H1 (cell line): ENCODE results near the gene BNC1. TPM values are rescaled to one million over a fixed set of nuclear protein-coding genes. Genes with fewer than 3 reads are reported as not detected.

Experiments used
- CTCF ChIA-PET: fragments of 300-600 bp; sonication (Branson Sonifier 250); formaldehyde crosslinking; loops from one replicate; lab custom pipeline; 2021; ENCODE audit not compliant: partially characterized antibody; lab: Charles Lee
- POLR2A ChIA-PET: fragments of 300-600 bp; sonication (Branson Sonifier 250); formaldehyde crosslinking; loops from one replicate; lab custom pipeline; 2021; ENCODE audit warnings: inconsistent platforms; ENCODE audit not compliant: partially characterized antibody; lab: Charles Lee
- DNase-seq, 2 experiments: peaks; one replicate each; pipeline versions ENCODE4 v3.0.0 to v3.0.0-alpha.2; 2010 to 2022; ENCODE audit warnings: low spot score in 2 of 2, low read depth in 1 of 2, mixed read lengths in 1 of 2
- FAIRE-seq: peaks from 2 replicates; lab custom pipeline; 2011; peaks lifted over from hg19 to GRCh38; lab: Jason Lieb, UNC
- H2AFZ ChIP-seq: 2 replicates; pipeline ENCODE4 v1.8.1; 2012; ENCODE audit warnings: low read length, inconsistent platforms
- H2AK5ac ChIP-seq: 2 replicates; pipeline ENCODE4 v1.6.1; 2013; ENCODE audit warnings: low read depth, low read length
- H2BK120ac ChIP-seq: replicated peaks from 2 replicates; pipeline ENCODE3; 2013; ENCODE audit warnings: low read depth, low read length, inconsistent platforms
- H2BK12ac ChIP-seq: 2 replicates; pipeline ENCODE4 v1.6.1; 2013; ENCODE audit warnings: low read depth, low read length
- H2BK15ac ChIP-seq: 2 replicates; pipeline ENCODE4 v1.6.1; 2013; ENCODE audit warnings: low read length
- H2BK20ac ChIP-seq: 2 replicates; pipeline ENCODE4 v1.6.1; 2013; ENCODE audit warnings: low read length
- H2BK5ac ChIP-seq: 2 replicates; pipeline ENCODE4 v1.6.1; 2013; ENCODE audit warnings: low read depth, low read length
- H3K14ac ChIP-seq: 2 replicates; pipeline ENCODE4 v1.6.1; 2013; ENCODE audit warnings: inconsistent platforms; ENCODE audit not compliant: insufficient read length
- H3K18ac ChIP-seq: 2 replicates; pipeline ENCODE4 v1.6.1; 2013; ENCODE audit warnings: low read length; ENCODE audit errors: extremely low read depth
- H3K23ac ChIP-seq: 2 replicates; pipeline ENCODE4 v1.6.1; 2013; ENCODE audit warnings: inconsistent platforms; ENCODE audit not compliant: insufficient read length
- H3K23me2 ChIP-seq: 2 replicates; pipeline ENCODE4 v1.6.1; 2013; ENCODE audit warnings: low read depth, low read length
- H3K27ac ChIP-seq: 2 replicates; pipeline ENCODE4 v1.6.1; 2011; ENCODE audit warnings: low read depth, low read length, inconsistent platforms
- H3K27me3 ChIP-seq, 4 experiments: replicated peaks in 1 of 4; 1 replicate in 1 of 4; 2 replicates in 3 of 4; pipeline versions ENCODE4 v1.6.1 to v1.8.1; 2011 to 2013; ENCODE audit warnings: low read length in 3 of 4, mild to moderate bottlenecking in 3 of 4, inconsistent platforms in 2 of 4, mixed read lengths in 2 of 4, moderate library complexity in 1 of 4; ENCODE audit not compliant: control insufficient read depth in 3 of 4, insufficient read depth in 3 of 4; ENCODE audit errors: extremely low read depth in 1 of 4
- H3K36me3 ChIP-seq, 4 experiments: 2 replicates each; pipeline versions ENCODE4 v1.6.1 to v1.8.1; 2011 to 2013; ENCODE audit warnings: mild to moderate bottlenecking in 4 of 4, low read length in 3 of 4, moderate library complexity in 2 of 4, control low read depth in 1 of 4, inconsistent platforms in 1 of 4; ENCODE audit not compliant: insufficient read depth in 4 of 4, control insufficient read depth in 2 of 4
- H3K4ac ChIP-seq: replicated peaks from 2 replicates; pipeline ENCODE3; 2013; ENCODE audit warnings: low read length, low read depth, mixed read lengths, inconsistent platforms; ENCODE audit not compliant: insufficient read length
- H3K4me1 ChIP-seq, 4 experiments: replicated peaks in 1 of 4; 1 replicate in 1 of 4; 2 replicates in 3 of 4; pipeline versions ENCODE4 v1.6.1 to v1.8.1; 2011 to 2013; ENCODE audit warnings: low read length in 3 of 4, inconsistent platforms in 2 of 4, mixed read lengths in 1 of 4; ENCODE audit not compliant: insufficient read depth in 4 of 4, control insufficient read depth in 3 of 4
- H3K4me2 ChIP-seq, 2 experiments: 2 replicates each; pipeline versions ENCODE4 v1.6.1 to v1.8.1; 2011 to 2013; ENCODE audit warnings: low read depth in 2 of 2, low read length in 2 of 2, control low read depth in 1 of 2, inconsistent platforms in 1 of 2, mild to moderate bottlenecking in 1 of 2; ENCODE audit not compliant: insufficient read depth in 1 of 2
- H3K4me3 ChIP-seq, 4 experiments: fragments of 200-600, 300-600 bp in 1 of 4; sonication (generic), shearing (Covaris generic), sonication (Bioruptor Twin) in 1 of 4; 2 replicates each; pipeline versions ENCODE4 v1.5.1 to v1.8.1; 2011 to 2016; ENCODE audit warnings: low read length in 4 of 4, low read depth in 3 of 4, control low read depth in 2 of 4, inconsistent platforms in 2 of 4, mild to moderate bottlenecking in 2 of 4, mixed read lengths in 1 of 4, moderate library complexity in 1 of 4; ENCODE audit not compliant: insufficient read depth in 2 of 4; ENCODE audit errors: extremely low read depth in 1 of 4
- H3K56ac ChIP-seq: replicated peaks from 2 replicates; pipeline ENCODE3; 2013; ENCODE audit warnings: low read depth, mild to moderate bottlenecking, mixed read lengths, low read length, inconsistent platforms; ENCODE audit not compliant: insufficient read length
- H3K79me1 ChIP-seq: 2 replicates; pipeline ENCODE4 v1.6.1; 2013; ENCODE audit warnings: low read depth, low read length, control low read depth
- H3K79me2 ChIP-seq, 2 experiments: 2 replicates each; pipeline versions ENCODE4 v1.6.1 to v1.8.1; 2012 to 2013; ENCODE audit warnings: low read length in 2 of 2, mild to moderate bottlenecking in 2 of 2, inconsistent platforms in 1 of 2; ENCODE audit not compliant: insufficient read depth in 2 of 2, control insufficient read depth in 1 of 2
- H3K9ac ChIP-seq, 4 experiments: replicated peaks in 1 of 4; 1 replicate in 1 of 4; 2 replicates in 3 of 4; pipeline versions ENCODE4 v1.6.1 to v1.8.1; 2011 to 2013; ENCODE audit warnings: low read depth in 3 of 4, low read length in 3 of 4, control low read depth in 2 of 4, mild to moderate bottlenecking in 2 of 4, moderate library complexity in 2 of 4, inconsistent platforms in 1 of 4; ENCODE audit errors: extremely low read depth in 1 of 4
- H3K9me3 ChIP-seq, 2 experiments: 2 replicates each; pipeline versions ENCODE4 v1.6.1 to v1.8.1; 2012 to 2013; ENCODE audit warnings: mild to moderate bottlenecking in 2 of 2, moderate library complexity in 2 of 2, control low read depth in 1 of 2, inconsistent platforms in 1 of 2, low read depth in 1 of 2, low read length in 1 of 2, mixed read lengths in 1 of 2; ENCODE audit not compliant: insufficient read depth in 2 of 2
- H4K20me1 ChIP-seq, 2 experiments: replicated peaks in 1 of 2; 2 replicates each; pipeline versions ENCODE3 to v1.8.1; 2011 to 2013; ENCODE audit warnings: inconsistent platforms in 2 of 2, low read length in 2 of 2, mild to moderate bottlenecking in 1 of 2; ENCODE audit not compliant: insufficient read depth in 2 of 2, control insufficient read depth in 1 of 2
- H4K5ac ChIP-seq: 2 replicates; pipeline ENCODE4 v1.6.1; 2013; ENCODE audit warnings: low read length, low read depth, mixed read lengths, inconsistent platforms; ENCODE audit not compliant: insufficient read length
- H4K8ac ChIP-seq: 2 replicates; pipeline ENCODE4 v1.8.0; 2013; ENCODE audit warnings: mild to moderate bottlenecking, moderate library complexity, low read length, inconsistent platforms; ENCODE audit not compliant: insufficient read depth; ENCODE audit errors: extremely low read depth
- H4K91ac ChIP-seq: replicated peaks from 2 replicates; pipeline ENCODE3; 2013; ENCODE audit warnings: low read length, mixed read lengths, inconsistent platforms; ENCODE audit not compliant: insufficient read length
- JUN ChIP-seq: IDR thresholded peaks from 2 replicates; pipeline ENCODE4 v1.6.1; 2011; ENCODE audit warnings: low read depth, mild to moderate bottlenecking, improper control_type of control experiment, low read length
- SP1 ChIP-seq: IDR thresholded peaks from 2 replicates; pipeline ENCODE4 v1.6.1; 2011; ENCODE audit warnings: low read depth, low read length
- SRF ChIP-seq: IDR thresholded peaks from 2 replicates; pipeline ENCODE4 v1.6.1; 2011; ENCODE audit warnings: mild to moderate bottlenecking, low read depth, low read length, moderate library complexity
- WGBS, 2 experiments: shearing (Covaris generic) in 1 of 2; methylation state at CpG; one replicate each; pipeline versions ENCODE4 v1.1.6 to v1.1.7; 2013 to 2015; ENCODE audit warnings: low lambda C conversion rate in 2 of 2, mixed read lengths in 2 of 2, inconsistent platforms in 1 of 2, low coverage in 1 of 2, missing lambda C conversion rate in 1 of 2; ENCODE audit not compliant: insufficient replicate concordance in 2 of 2, insufficient coverage in 1 of 2, insufficient read length in 1 of 2; ENCODE audit errors: extremely low coverage in 1 of 2, missing lambda C conversion rate in 1 of 2; 5-methylcytosine and 5-hydroxymethylcytosine counted together
- polyA plus RNA-seq, 7 experiments: library from polyadenylated mRNA; depleted of rRNA in 3 of 7; stranded (reverse) in 5 of 7; unstranded in 2 of 7; fragments of >200 nt in 5 of 7; fragments of 200-250 nt in 2 of 7; gene quantifications; 1 replicate in 5 of 7; 2 replicates in 1 of 7; 4 replicates in 1 of 7; pipeline versions ENCODE4 v1.2.1 to v1.2.3, GENCODE V29; 2011 to 2013; ENCODE audit warnings: missing spikeins in 2 of 7, mixed read lengths in 2 of 7
- total RNA-seq: library from RNA; stranded (reverse); fragmentation: NEBNext Ultra II Directional; extraction: Animal tissue kit (Norgen Biotek cat#: 25700); gene quantifications from 2 replicates; pipeline ENCODE4 v1.2.1, GENCODE V29; 2021

BNC1 gene
- total and polyA plus RNA-seq, 2 of the 8 experiments (the other 6 are each of a cell fraction or from before 2014, with no cell fraction given): 0.99 to 2.1 TPM

DNA sequence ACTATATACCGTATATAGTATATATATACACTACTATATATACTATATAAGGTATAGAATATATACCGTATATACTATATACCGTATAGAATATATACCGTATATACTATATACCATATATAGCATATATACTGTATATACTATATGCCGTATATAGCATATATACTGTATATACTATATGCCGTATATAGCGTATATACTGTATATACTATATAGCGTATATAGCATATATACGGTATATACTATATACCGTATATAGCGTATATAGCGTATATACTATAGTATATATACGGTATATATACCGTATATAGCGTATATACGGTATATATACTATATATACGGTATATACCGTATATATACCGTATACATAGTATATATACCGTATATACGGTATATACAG is 54.2 kb downstream of the BNC1 start:
- H3K9me3 ChIP-seq: no peaks in the 10 kb centered on the region
- no peak overlapping the region for H2AFZ ChIP-seq
- H3K23me2 ChIP-seq: no peaks in the 10 kb centered on the region
- no peak overlapping the region for H2BK120ac ChIP-seq
- no peak overlapping the region for H2AK5ac ChIP-seq
- no peak overlapping the region for H3K4ac ChIP-seq
- no peaks in the 10 kb centered on the region for H3K36me3 ChIP-seq
- POLR2A ChIA-PET: no interaction called here
- H3K4me1 ChIP-seq: no peaks in the 10 kb centered on the region
- CTCF ChIA-PET: no interaction called here
- H3K56ac ChIP-seq: no peak overlapping the region
- H3K9ac ChIP-seq: no peak overlapping the region
- peaks cover 0 to 1% (median 0%) of the 10 kb centered on the region in 4 experiments; a peak in 1 of 7 replicates for H3K27me3 ChIP-seq
- FAIRE-seq: no peak
- H3K4me2 ChIP-seq: no peak overlapping the region
- no peaks in the 10 kb centered on the region for H3K79me2 ChIP-seq
- no peak overlapping the region for H4K91ac ChIP-seq
- DNase-seq: no peak
- H2BK12ac ChIP-seq: no peak overlapping the region
- no peak overlapping the region for H3K23ac ChIP-seq
- H3K14ac ChIP-seq: no peak overlapping the region
- H4K8ac ChIP-seq: no peak overlapping the region
- H4K5ac ChIP-seq: no peak overlapping the region
- no peaks in the 10 kb centered on the region for H3K79me1 ChIP-seq
- no peak overlapping the region for H2BK20ac ChIP-seq
- WGBS, 2 experiments: 88% methylated on average over 21 of the region's 21 CpGs; no CpG with 5 or more reads in 1 of the 2 experiments
- H2BK5ac ChIP-seq: no peak overlapping the region
- H2BK15ac ChIP-seq: no peak overlapping the region
- no peak overlapping the region for H3K18ac ChIP-seq
- no peak overlapping the region for H3K27ac ChIP-seq
- no peak overlapping the region for H3K4me3 ChIP-seq
- no peaks in the 10 kb centered on the region for H4K20me1 ChIP-seq
- TF ChIP-seq SRF (no peak), JUN (no peak), SP1 (no peak)
